Neural crest cell (in vitro differentiated cells): ENCODE results near the gene JSRP1. TPM values are rescaled to one million over a fixed set of nuclear protein-coding genes. Genes with fewer than 3 reads are reported as not detected.

Source experiments
- DNase-seq: peaks from one replicate; pipeline ENCODE4 v3.0.0; 2021; ENCODE audit warnings: low read depth, mixed read lengths, low spot score
- H3K27ac Mint-ChIP-seq: one replicate; pipeline ENCODE4 v1.8.0; 2021; ENCODE audit warnings: mild to moderate bottlenecking, mixed read lengths; ENCODE audit not compliant: unreplicated experiment
- H3K27me3 Mint-ChIP-seq: 2 replicates; pipeline ENCODE4 v1.8.0; 2021; ENCODE audit warnings: low read depth, mild to moderate bottlenecking, mixed read lengths
- H3K36me3 Mint-ChIP-seq: 2 replicates; pipeline ENCODE4 v1.8.0; 2021; ENCODE audit warnings: low read depth, mild to moderate bottlenecking, mixed read lengths
- H3K4me1 Mint-ChIP-seq: 2 replicates; pipeline ENCODE4 v1.8.0; 2021; ENCODE audit warnings: mixed read lengths
- H3K4me3 Mint-ChIP-seq: one replicate; pipeline ENCODE4 v1.8.0; 2021; ENCODE audit warnings: mild to moderate bottlenecking, mixed read lengths
- H3K9me3 Mint-ChIP-seq: 2 replicates; pipeline ENCODE4 v1.8.0; 2021; ENCODE audit warnings: mixed read lengths
- CTCF ChIP-seq: fragments of 200-600 bp; sonication (generic); conservative IDR thresholded peaks from 2 replicates; pipeline ENCODE4 v1.5.0; 2021; ENCODE audit warnings: antibody characterized with exemption, mild to moderate bottlenecking
- total RNA-seq: library from RNA; stranded (reverse); gene quantifications from 2 replicates; pipeline ENCODE4 v1.2.1, GENCODE V29; 2021

JSRP1 gene
- total RNA-seq, 1 donor from 2014 or later = 0.40 TPM

GRCh38 chr19:2237869-2238153 is 18.4 kb downstream of the JSRP1 start:
- DNase-seq = no peak
- H3K4me3 Mint-ChIP-seq = peak overlapping the region; percentile 97
- H3K9me3 Mint-ChIP-seq = no peaks in the 10 kb centered on the region
- peaks cover 13% of the 10 kb centered on the region for H3K36me3 Mint-ChIP-seq
- TF ChIP-seq CTCF = no peak
- H3K27ac Mint-ChIP-seq = peak overlapping the region; percentile 98
- H3K27me3 Mint-ChIP-seq = peaks cover 6% of the 10 kb centered on the region
- H3K4me1 Mint-ChIP-seq = peaks cover 70% of the 10 kb centered on the region

GRCh38 chr19:2237051-2237868 is 19.0 kb downstream of the JSRP1 start:
- Mint-ChIP-seq H3K9me3 (no peaks in the 10 kb centered on the region), H3K36me3 (peaks cover 13% of the 10 kb centered on the region), H3K27me3 (peaks cover 11% of the 10 kb centered on the region), H3K27ac (peak overlapping the region; percentile 98), H3K4me3 (peak overlapping the region; percentile 97), H3K4me1 (peaks cover 65% of the 10 kb centered on the region)
- no peak for TF ChIP-seq CTCF
- no peak for DNase-seq

GRCh38 chr19:2236314-2237050 is 19.7 kb downstream of the JSRP1 start, which contains the start of the genes PLEKHJ1 and SF3A2:
PLEKHJ1 (minus strand) TSS chr19:2236329; CDS start chr19:2236248, 81 bp downstream.
SF3A2 (plus strand) TSS chr19:2236824; CDS start chr19:2243419, 6,595 bp downstream.
- H3K4me3 Mint-ChIP-seq = peak within 1 kb of the TSS; percentile 97
- DNase-seq = peak; percentile 98
- H3K27ac Mint-ChIP-seq = peak within 1 kb of the TSS; percentile 98
- peak; percentile 97 for TF ChIP-seq CTCF
- H3K4me1 Mint-ChIP-seq = peaks cover 60% of the 10 kb centered on the region
- H3K27me3 Mint-ChIP-seq = peaks cover 13% of the 10 kb centered on the region
- H3K36me3 Mint-ChIP-seq = peaks cover 14% of the 10 kb centered on the region
- no peaks in the 10 kb centered on the region for H3K9me3 Mint-ChIP-seq

GRCh38 chr19:2236064-2236313 is 20.2 kb downstream of the JSRP1 start:
- H3K36me3 Mint-ChIP-seq = peaks cover 15% of the 10 kb centered on the region
- peak overlapping the region; percentile 97 for H3K4me3 Mint-ChIP-seq
- H3K27ac Mint-ChIP-seq = no peak overlapping the region
- H3K4me1 Mint-ChIP-seq = peaks cover 55% of the 10 kb centered on the region
- H3K9me3 Mint-ChIP-seq = no peaks in the 10 kb centered on the region
- H3K27me3 Mint-ChIP-seq = peaks cover 15% of the 10 kb centered on the region
- TF ChIP-seq CTCF = no peak
- no peak for DNase-seq

- Mint-ChIP-seq H3K4me3 (peak overlapping the region; percentile 95), H3K27ac (peak overlapping the region; percentile 78), H3K36me3 (peaks cover 15% of the 10 kb centered on the region), H3K4me1 (peaks cover 50% of the 10 kb centered on the region), H3K9me3 (no peaks in the 10 kb centered on the region), H3K27me3 (peaks cover 15% of the 10 kb centered on the region)
- DNase-seq = no peak
- TF ChIP-seq CTCF = no peak
These were observed 20.7 kb downstream of the JSRP1 start for GRCh38 chr19:2235381-2236063.
